NCI-H345 (cell line): ENCODE data around the gene RPL37.
"Not testable (repeated sequence)": the region's sequence is repeated elsewhere in the genome, so short reads cannot be mapped to it uniquely, and the experiment has no call there.

Source experiments
- DNase-seq: peaks from one replicate; lab custom pipeline; 2025; lab: John Stamatoyannopoulos, UW

Gene RPL37

DNA sequence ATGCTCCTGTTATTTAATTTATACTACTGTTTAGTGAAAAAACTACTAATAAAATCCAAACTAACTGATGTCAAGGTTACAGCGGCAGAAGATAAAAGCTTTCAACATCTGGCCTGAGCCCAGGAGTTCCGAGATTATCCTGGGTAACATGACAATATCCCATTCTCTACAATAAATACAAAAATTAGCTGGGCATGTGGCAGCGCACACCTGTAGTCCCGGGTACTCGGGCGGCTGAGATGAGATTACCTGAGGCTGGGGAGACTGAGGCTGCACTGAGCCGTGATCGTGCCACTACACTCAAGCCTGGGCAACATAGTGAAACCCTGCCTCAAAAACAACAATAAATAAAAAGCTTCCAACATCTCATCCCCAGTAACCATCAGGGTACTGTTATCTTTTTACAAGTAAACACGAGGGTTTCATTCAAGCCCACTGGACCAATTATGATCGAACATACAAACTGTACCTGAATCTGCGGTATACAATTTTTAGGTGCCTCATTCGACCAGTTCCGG lies 1.3 kb downstream of the RPL37 start:
- DNase-seq, result no peak

GRCh38 chr5:40832345-40832744 lies 2.7 kb downstream of the RPL37 start:
- no peak for DNase-seq

DNA sequence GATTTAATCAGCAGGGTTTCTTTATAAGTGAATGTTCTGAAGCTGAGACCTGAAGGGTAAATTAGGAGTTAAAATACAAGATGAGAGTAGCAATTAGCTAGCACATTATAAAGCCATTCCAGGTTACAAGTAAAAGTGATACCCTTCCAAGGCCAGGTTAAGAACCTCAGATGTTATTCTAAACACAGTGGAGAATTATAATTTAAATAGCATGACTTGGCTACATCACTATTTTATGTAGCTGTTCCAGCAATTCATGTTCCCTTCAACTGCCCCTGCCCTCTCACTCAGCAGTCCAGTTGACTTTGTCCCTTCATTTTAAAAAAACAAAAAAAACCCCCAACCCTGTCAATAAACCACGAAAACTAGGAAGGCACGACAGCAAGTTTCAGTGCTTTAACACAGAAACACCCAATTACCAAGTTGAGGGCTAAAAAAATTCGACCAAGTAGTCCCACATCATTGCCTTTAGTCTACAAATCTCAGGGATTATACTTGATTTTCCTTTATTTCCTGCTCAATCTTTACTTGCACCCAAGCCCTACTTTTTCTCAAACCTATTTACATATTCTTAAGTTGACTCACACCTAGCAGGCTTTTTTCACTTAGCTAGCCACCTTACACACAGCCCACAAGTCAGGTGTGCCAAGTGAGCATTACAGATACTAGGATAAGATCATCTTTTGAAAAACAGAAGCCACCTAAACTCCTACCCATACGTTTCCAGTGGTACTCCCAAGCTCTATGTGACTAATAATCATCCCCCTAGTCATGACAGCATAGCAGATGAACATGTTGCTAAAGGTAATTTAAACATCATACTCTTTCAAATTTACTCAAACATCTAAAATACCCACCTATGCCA lies 3.4 kb downstream of the RPL37 start:
- DNase-seq, result no peak

DNA sequence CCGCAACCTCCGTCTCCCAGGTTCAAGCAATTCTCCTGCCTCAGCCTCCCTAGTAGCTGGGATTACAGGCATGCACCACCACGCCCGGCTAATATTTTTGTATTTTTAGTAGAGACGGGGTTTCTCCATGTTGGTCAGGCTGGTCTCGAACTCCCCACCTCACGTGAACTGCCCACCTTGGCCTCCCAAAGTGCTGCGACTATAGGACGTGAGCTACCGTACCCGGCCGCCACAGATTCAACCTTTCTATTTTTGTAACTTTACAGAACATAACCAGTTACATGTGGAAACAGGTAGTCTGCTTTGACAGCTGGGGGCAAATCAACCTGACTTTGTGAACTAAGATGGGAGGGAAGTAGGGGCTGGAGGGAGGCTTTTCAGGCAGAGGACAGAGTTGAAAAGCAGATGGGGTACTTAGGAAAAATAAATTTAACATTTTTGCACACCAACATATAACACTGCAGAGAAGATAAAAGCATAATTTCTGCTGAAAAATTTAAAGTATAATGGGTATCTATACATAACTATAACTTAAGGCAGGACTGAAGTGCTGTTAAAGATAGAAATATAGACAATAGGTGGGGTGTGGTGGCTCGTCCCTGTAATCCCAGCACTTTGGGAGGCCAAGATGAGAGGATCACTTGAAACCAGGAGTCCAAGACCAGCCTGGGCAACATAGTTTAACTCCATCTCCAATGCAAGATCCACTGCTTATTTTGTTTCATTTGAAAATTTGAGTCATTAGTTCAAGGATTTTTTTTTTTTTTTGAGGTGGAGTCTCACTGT lies 5.1 kb downstream of the RPL37 start:
- DNase-seq, result no peak

DNA sequence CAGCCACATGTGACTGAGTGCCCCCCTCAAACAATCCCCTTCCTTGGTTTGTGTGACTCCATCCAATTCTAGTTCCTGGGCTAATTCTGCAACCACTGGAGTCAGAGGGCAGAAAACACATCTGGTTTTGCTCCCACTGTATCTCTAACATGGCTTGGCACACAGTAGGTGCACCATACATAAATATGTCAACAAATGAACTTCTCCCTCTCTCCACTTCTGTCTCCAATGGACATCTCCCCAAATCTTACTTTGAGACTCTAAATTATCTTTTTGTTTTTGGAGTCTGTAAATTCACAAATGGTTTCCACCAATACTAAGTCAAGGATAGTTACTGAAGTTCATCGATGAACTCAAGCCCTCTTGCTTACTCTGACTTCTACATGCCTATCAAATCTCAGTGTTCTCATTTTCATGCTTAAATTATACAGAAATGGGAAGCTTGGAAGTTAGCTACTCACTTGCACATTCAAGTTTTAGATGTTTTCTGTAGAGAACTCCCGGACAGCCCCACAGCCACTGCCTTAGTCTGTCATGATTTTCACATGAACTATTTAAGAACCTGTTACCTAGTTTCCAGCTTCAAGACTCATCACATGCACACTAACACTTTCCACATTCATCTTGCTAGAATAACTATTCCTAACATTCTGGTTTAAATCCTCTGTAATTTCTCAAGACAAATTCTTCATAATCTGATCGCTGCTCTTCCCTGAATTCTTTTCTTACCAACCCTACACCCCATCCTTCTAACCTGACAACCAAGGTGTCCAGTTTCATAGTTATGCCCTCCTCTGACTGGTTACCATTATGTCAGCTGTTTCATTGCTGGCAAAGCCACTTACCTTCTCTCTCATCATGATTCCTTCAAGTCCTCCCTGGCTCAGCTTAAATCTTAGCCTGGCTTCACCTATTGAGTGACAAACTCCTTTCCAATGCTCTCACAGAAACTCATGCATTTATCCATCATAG lies 6.0 kb downstream of the RPL37 start:
- no peak for DNase-seq

DNA sequence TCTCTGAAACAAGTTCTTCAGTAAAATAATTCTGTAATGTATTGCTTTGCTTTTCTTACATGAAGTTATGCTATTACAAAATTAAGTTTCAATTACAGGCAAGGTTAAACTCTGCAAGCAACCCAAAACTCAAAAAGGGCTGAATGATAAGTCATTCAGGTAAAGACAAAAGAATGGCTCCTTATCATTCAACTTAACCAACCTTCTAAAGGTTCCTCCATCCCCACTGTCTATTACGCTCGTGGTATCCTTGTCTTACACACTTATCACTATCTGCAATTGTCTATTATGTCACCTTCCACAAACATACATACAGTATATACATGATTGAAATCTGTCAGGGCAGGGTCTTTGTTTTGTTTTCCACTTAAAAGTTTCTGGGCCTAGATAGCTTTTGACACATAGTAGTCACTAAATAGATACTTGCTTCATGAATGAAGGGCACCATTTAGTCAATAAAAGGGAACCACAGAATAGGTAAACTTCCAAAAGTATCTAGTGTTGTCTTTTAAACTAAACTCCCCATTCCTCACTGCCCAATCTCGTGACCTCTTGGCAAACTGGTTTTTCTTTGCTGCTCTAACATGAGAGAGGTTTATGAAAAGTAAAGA lies 6.9 kb downstream of the RPL37 start:
- DNase-seq, result no peak

DNA sequence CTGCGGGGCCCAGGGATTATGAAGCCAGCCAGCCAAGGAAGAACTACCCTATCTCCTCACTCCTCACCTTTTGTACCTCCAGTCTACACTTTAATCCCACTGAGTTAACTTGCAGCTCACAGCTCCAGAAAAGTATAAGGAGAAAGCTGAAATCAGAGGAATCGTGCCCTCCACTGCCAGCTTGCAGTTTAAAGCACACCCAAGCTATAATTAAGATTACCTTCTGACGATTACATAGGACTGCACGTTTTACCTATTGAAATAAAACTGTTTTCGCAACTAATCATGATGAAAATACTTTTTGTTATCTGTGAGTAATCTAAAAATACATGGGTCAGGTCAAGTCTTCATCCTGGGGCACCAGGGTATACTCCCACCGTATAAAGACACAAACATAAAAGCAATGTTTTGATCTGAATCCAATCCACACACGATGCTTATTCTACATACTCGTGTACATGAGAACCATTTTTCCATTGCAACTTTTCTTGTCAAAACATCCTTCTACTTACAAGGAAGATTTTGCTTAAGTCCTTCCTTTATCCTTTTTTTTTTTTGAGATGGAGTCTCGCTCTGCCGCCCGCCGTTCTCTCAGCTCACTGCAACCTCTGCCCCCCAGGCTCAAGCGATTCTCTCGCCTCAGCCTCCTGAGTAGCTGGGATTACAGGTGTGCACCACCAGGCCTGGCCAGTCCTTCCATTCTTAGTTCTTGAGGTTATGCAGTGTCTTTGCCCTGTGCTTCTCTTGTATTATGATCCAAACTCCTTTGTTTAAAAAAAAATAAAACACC lies 7.6 kb downstream of the RPL37 start:
- no peak for DNase-seq

DNA sequence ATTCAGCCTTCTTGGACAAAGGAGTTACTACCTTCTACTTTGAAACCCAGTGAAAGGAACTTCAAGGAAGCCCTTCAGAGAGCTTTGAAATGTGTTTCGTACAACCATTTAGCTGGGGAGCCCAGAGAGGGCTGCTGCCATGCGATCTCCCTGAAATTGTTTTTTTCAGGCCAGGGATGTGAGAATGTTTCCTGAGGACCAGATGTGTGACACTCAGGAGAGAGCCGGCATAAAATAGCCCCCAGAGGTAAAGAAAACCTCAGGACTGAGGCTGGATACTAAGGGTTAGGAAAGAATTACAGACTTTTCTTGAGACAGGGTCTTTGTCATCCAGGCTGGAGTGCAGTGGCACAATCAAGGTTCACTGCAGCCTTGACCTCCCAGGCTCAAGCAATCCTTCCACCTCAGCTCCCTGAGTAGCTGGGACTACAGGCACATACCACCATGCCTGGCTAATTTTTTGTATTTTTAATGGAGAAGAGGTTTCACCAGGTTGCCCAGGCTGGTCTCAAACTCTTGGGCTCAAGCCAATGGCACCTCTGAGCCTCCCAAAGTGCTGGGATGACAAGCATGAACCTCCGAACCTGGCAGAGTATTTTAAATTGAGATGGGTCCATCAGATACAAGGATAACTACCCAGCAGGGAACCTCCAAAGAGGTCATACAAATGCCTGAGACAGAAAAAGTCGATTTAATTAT lies 8.4 kb downstream of the RPL37 start:
- no peak for DNase-seq

DNA sequence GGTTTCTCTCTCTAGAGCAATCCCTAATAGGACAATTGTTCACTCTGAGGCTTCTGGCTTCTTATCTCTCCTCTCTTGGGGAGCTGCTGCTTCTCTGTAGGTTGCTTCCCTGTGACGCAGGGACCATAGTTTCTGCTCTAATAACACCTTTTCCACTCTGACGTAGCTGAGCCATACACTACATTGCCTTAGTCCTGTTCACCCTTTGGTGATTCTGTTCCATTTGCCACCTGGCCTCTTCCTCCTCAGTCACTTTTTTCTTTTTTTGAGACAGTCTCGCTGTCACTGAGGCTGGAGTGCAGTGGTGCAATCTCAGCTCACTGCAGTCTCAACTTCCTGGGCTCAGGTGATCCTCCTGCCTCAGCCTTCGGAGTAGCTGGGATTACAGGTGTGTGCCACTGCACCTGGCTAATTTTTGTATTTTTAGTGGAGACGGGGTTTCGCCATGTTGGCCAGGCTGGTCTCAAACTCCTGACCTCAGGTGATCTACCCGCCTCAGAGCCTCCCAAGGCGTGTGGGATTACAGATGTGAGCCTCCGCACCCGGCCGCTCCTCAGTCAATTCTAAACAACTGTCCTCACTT lies 9.5 kb downstream of the RPL37 start:
- DNase-seq, result not testable (repeated sequence)

DNA sequence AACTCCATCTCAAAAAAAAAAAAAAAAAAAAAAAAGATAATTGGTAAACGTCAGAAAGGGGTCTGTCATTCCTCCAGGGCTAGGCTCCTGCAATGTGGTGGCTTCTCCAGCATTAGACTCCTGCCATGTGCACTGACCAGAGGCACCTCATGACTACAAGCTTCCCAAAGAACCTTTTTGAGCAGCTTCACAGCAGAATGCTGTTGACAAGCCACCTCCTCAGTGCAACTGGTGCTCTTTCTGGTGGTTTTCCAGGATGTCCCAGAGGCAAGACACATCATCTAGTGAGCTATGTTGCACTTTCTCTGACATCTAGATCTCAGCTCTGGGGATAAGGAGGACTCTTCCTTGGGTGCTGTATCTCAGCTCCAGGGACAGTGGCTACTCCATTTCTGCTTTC lies 11.6 kb downstream of the RPL37 start:
- DNase-seq, result no peak

GRCh38 chr5:40813698-40814281 lies 21.2 kb downstream of the RPL37 start:
- DNase-seq, result no peak

- DNase-seq, result no peak
These were observed 22.9 kb downstream of the RPL37 start for GRCh38 chr5:40812125-40812524.

- DNase-seq, result no peak
These were observed 33.1 kb downstream of the RPL37 start for GRCh38 chr5:40801771-40802562.

DNA sequence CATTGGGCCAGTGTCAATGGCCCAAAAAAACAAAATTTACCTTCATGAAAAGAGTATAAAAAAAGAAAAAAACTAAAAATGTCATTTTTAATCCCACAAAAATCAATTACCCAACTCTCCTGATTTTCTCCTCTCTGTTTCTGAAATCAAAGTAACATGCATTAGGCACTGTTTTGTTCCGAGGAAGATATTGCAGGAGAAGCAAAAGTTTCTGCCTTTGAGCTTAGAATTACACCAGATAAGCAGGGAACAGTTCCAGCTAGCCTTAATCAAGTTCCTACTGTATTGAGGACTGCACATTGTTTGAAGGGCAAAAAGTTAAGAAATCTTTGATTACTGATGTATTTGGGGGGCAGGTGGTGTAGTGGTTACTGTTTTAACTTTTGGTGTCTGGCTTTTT lies 35.8 kb downstream of the RPL37 start:
- no peak for DNase-seq

DNA sequence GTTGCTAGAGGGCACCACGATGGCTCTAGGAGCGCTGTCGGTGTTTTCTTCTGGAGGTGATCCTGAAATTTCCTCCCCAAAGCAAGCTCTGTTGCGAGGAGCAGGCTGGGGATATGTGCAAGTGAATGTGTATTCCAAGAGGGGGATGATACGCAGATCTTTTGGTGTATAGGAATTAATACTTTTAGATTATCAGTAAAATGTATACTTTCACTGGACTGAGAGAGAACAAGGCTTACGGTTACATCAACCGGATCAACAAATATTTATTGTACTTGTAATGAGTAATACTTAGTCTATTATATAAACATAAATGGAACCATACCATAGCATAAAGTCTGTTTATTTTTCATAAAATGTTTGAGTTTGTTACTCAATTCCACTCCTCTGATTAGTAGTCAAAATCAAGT lies 36.2 kb downstream of the RPL37 start:
- DNase-seq, result no peak

DNA sequence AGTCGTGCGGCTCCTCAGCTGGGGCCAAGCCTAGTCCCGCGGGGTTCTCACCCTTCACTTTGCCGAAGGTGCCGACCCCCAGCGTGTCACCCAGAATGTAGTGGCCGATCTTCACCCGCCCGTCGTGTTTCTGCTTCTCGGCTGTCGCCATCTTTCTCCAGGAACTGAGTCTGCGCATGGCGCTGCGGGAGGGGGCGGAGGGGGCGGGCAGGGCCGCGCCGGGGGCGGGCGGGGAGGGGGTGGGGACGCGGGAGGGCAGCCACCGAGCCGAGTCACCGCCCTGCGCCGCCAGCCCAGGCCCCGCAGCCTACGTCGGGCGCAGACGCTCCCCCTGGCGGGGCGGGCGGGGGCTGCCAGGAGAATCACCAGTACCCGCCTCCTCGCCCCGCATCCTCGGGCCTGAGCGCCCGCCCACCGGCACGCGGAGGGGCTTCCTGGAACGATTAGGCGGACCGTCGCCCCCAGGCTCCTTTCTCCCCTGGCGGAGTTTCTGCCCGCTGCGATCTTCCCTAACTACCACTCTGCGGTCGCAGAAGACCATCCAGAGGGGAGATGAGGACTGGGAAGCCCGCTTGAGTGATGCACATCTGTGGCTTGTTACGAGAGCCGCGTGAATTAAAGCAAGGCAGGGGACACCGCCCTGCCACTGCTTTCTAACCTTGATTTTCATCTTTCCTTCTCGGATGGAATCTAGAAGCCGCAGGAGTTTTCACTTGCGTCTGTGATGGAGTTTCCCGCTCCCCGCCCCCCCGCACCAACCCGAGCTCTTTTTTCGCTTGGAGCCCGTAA lies 36.8 kb downstream of the RPL37 start, which contains the start of gene PRKAA1:
TSS of gene PRKAA1 (minus strand) at position 363 of the 789 bp plus-strand sequence. CDS start at position 178, 185 bp downstream.
- DNase-seq, result peak; percentile 90

- peak; percentile 63 for DNase-seq
These were observed 37.6 kb downstream of the RPL37 start for GRCh38 chr5:40797273-40798011.
